ENCODE data around the gene PGA5.

DNA sequence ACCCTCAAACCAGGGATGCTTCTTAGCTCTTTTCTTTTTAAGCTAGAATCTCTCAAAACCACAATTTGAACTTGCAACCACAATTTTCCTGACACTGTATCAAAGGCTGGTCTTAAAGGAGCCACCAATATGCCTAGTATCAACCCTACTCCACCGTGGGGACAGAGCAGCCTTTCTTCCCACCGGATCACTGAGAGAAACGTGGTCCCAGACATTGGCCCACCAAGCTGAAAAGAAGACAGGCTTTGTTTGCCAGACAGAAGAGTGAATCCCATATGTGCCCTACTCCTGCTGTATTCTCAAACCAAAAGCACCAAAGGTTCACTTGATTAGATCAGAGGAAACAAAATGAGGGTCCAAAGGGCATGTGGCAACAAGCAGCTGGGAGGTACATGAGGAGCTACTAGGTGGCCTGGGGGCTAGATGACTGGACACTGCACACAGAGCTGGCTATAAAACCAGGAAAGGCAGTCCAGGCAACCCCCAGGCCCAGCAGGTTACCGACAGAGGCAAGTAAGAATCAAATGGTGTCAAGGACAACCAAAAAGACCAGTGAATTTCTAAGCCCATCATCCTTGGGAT is 57.8 kb downstream of the PGA5 start:
- TF ChIP-seq POLR2A (IDR thresholded peaks at IDR 0.05): no peak
- TF ChIP-seq POLR2AphosphoS5 (IDR thresholded peaks at IDR 0.05; ENCODE audit: insufficient read depth in 1 of 2, low read depth in 1 of 2): no peak

Measured in vagina (tissue), 2 donors.